HL-60 (cell line): ENCODE measurements around the gene CEP97.

Experiments used
- DNase-seq, 2 experiments: peaks; one replicate each; pipeline ENCODE4 v3.0.0-alpha.2; 2010 to 2020; ENCODE audit warnings: low read depth in 1 of 2, low spot score in 1 of 2
- H3K27ac ChIP-seq: fragments of 250-450 bp; sonication (Bioruptor Pico); replicated peaks from 2 replicates; pipeline ENCODE4 v1.5.1; 2020; ENCODE audit warnings: mild to moderate bottlenecking, moderate library complexity
- H3K27me3 ChIP-seq: fragments of 250-450 bp; sonication (Bioruptor Pico); 2 replicates; pipeline ENCODE4 v1.5.1; 2021; ENCODE audit warnings: mild to moderate bottlenecking, moderate library complexity; ENCODE audit not compliant: insufficient read depth, poor library complexity, severe bottlenecking
- H3K4me3 ChIP-seq: replicated peaks from 2 replicates; pipeline ENCODE4 v1.5.1; 2011; ENCODE audit warnings: mild to moderate bottlenecking, control low read depth, low read length; ENCODE audit not compliant: insufficient read depth
- CTCF ChIP-seq: IDR thresholded peaks from one replicate; pipeline ENCODE4 v1.5.1; 2011; ENCODE audit warnings: low read length, control low read depth, inconsistent platforms; ENCODE audit not compliant: insufficient read depth
- GABPA ChIP-seq: IDR thresholded peaks from 2 replicates; pipeline ENCODE4 v1.6.1; 2012; ENCODE audit warnings: low read depth
- POLR2AphosphoS5 ChIP-seq: IDR thresholded peaks from 2 replicates; pipeline ENCODE4 v1.6.1; 2012; ENCODE audit warnings: low read depth
- SPI1 ChIP-seq: IDR thresholded peaks from 2 replicates; pipeline ENCODE4 v1.6.1; 2012; ENCODE audit warnings: low read depth, mild to moderate bottlenecking, borderline replicate concordance
- TF ChIP-seq, protein P1 (sequence below): IDR thresholded peaks from 2 replicates; pipeline ENCODE4 v1.6.1; 2012; ENCODE audit warnings: low read depth; ENCODE audit not compliant: insufficient replicate concordance

Gene CEP97

DNA sequence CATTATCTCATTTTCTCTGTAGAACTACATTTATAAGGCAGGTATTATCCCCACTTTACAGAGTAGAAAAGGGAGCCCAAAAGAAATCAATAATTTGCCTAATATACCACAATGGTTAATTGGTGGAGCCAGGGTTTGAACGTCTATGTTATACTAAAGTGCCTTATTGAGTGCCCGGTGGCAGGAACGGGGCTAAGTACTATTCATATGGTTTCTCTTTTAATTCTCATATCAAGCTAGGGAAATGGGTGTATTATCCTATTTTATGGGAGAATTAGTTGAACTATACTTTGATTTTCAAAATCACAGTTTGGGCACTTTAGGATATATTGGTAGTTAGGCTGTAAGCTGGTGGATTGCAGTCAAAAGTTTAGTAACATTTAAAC lies 1.5 kb downstream of the CEP97 start:
- H3K27ac ChIP-seq = peak overlapping the region; percentile 82
- H3K4me3 ChIP-seq = peak overlapping the region; percentile 74
- H3K27me3 ChIP-seq = no peaks in the 10 kb centered on the region
- DNase-seq = no peak
- TF ChIP-seq, protein P1, sequence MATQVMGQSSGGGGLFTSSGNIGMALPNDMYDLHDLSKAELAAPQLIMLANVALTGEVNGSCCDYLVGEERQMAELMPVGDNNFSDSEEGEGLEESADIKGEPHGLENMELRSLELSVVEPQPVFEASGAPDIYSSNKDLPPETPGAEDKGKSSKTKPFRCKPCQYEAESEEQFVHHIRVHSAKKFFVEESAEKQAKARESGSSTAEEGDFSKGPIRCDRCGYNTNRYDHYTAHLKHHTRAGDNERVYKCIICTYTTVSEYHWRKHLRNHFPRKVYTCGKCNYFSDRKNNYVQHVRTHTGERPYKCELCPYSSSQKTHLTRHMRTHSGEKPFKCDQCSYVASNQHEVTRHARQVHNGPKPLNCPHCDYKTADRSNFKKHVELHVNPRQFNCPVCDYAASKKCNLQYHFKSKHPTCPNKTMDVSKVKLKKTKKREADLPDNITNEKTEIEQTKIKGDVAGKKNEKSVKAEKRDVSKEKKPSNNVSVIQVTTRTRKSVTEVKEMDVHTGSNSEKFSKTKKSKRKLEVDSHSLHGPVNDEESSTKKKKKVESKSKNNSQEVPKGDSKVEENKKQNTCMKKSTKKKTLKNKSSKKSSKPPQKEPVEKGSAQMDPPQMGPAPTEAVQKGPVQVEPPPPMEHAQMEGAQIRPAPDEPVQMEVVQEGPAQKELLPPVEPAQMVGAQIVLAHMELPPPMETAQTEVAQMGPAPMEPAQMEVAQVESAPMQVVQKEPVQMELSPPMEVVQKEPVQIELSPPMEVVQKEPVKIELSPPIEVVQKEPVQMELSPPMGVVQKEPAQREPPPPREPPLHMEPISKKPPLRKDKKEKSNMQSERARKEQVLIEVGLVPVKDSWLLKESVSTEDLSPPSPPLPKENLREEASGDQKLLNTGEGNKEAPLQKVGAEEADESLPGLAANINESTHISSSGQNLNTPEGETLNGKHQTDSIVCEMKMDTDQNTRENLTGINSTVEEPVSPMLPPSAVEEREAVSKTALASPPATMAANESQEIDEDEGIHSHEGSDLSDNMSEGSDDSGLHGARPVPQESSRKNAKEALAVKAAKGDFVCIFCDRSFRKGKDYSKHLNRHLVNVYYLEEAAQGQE = no peak
- no peak for TF ChIP-seq GABPA

GRCh38 chr3:101729586-101729985 lies 5.2 kb downstream of the CEP97 start:
- Histone ChIP-seq H3K27ac (no peak overlapping the region), H3K27me3 (no peaks in the 10 kb centered on the region), H3K4me3 (no peak overlapping the region)
- DNase-seq = peak in 1 of 2 experiments; percentile 21
- TF ChIP-seq GABPA (no peak), POLR2AphosphoS5 (no peak), CTCF (no peak), SPI1 (no peak)
- TF ChIP-seq, protein P1 = no peak

- DNase-seq = no peak
- TF ChIP-seq POLR2AphosphoS5 (no peak), CTCF (no peak), GABPA (no peak), SPI1 (no peak)
- TF ChIP-seq, protein P1 = no peak
- no peak overlapping the region for H3K4me3 ChIP-seq
- H3K27me3 ChIP-seq = no peaks in the 10 kb centered on the region
- no peak overlapping the region for H3K27ac ChIP-seq
Observed at GRCh38 chr3:101730839-101731238, 6.4 kb downstream of the CEP97 start.

DNA sequence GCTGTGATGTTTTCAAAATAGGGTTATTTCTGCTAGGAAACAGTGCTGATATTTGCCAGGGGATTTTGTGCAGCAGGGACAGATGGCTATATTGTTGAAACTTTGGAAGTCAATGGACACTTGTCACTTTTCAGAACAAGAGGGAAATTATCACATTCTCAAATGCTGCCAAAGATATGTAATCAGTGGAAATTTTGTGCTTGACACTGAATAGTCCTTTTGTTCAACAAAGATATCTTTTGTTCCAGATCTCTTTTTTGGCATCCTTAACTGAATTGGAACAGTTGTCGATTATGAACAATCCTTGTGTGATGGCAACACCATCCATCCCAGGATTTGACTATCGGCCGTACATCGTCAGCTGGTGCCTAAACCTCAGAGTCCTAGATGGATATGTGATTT lies 7.8 kb downstream of the CEP97 start:
- H3K27me3 ChIP-seq = no peaks in the 10 kb centered on the region
- DNase-seq = no peak
- H3K27ac ChIP-seq = no peak overlapping the region
- H3K4me3 ChIP-seq = no peak overlapping the region
- TF ChIP-seq GABPA = no peak
- TF ChIP-seq CTCF = no peak
- TF ChIP-seq, protein P1 = no peak
